Epithelial cell of proximal tubule (primary cell): ENCODE data around the gene ZNHIT3. TPM values are rescaled to one million over a fixed set of nuclear protein-coding genes. Genes with fewer than 3 reads are reported as not detected.
"Not testable (repeated sequence)": the region's sequence is repeated elsewhere in the genome, so short reads cannot be mapped to it uniquely, and the experiment has no call there.

ENCODE experiments used
- DNase-seq: peaks from one replicate; pipeline ENCODE4 v3.0.0-alpha.2; 2011; ENCODE audit warnings: low read depth
- H3K4me3 ChIP-seq: 2 replicates; pipeline ENCODE4 v1.5.1; 2011; ENCODE audit warnings: low read depth, mild to moderate bottlenecking, low read length
- CTCF ChIP-seq: conservative IDR thresholded peaks from 2 replicates; pipeline ENCODE4 v1.5.1; 2012; ENCODE audit warnings: low read depth, mild to moderate bottlenecking, low read length
- total RNA-seq: library from RNA; depleted of rRNA; stranded (reverse); fragments of >200 nt; gene quantifications from 2 replicates; pipeline ENCODE4 v1.2.3, GENCODE V29; 2015

Gene ZNHIT3
- 56.0 and 58.8 TPM in 2 replicates for total RNA-seq

- TF ChIP-seq CTCF: no peak
- H3K4me3 ChIP-seq: peak within 1 kb of the TSS; percentile 82
- DNase-seq: peak; percentile 58
Measured at GRCh38 chr17:36486204-36487194, at the start of gene ZNHIT3. Gene ZNHIT3, plus strand, starts transcription at chr17:36486681. Its CDS starts 19 bp downstream, at chr17:36486700.

GRCh38 chr17:36441792-36442191 lies 44.7 kb upstream of the ZNHIT3 start:
- DNase-seq: not testable (repeated sequence)

GRCh38 chr17:36443777-36444176 lies 42.7 kb upstream of the ZNHIT3 start:
- DNase-seq: no peak
- H3K4me3 ChIP-seq: no peak overlapping the region
- no peak for TF ChIP-seq CTCF

More at GRCh38 chr17:36441792-36442191, 44.7 kb upstream of the ZNHIT3 start:
- H3K4me3 ChIP-seq: not testable (repeated sequence)

GRCh38 chr17:36449997-36450396 lies 36.5 kb upstream of the ZNHIT3 start:
- H3K4me3 ChIP-seq, DNase-seq: not testable (repeated sequence)

- DNase-seq, H3K4me3 ChIP-seq: not testable (repeated sequence)
Measured at GRCh38 chr17:36452888-36453287, 33.6 kb upstream of the ZNHIT3 start.

- not testable (repeated sequence) for DNase-seq, H3K4me3 ChIP-seq
Measured at GRCh38 chr17:36457701-36458100, 28.8 kb upstream of the ZNHIT3 start.

- no peak overlapping the region for H3K4me3 ChIP-seq
- DNase-seq: no peak
- no peak for TF ChIP-seq CTCF
Measured at GRCh38 chr17:36459045-36459444, 27.4 kb upstream of the ZNHIT3 start.

GRCh38 chr17:36459601-36460000 lies 26.9 kb upstream of the ZNHIT3 start:
- no peak overlapping the region for H3K4me3 ChIP-seq
- no peak for DNase-seq
- no peak for TF ChIP-seq CTCF

GRCh38 chr17:36460265-36460937 lies 26.1 kb upstream of the ZNHIT3 start:
- no peak overlapping the region for H3K4me3 ChIP-seq
- TF ChIP-seq CTCF: no peak
- no peak for DNase-seq
